Measurements from ENCODE around the gene APLNR. TPM values are rescaled to one million over a fixed set of nuclear protein-coding genes. Genes with fewer than 3 reads are reported as not detected.

APLNR gene
- total RNA-seq, 1 experiment from 2014 or later = not detected

DNA sequence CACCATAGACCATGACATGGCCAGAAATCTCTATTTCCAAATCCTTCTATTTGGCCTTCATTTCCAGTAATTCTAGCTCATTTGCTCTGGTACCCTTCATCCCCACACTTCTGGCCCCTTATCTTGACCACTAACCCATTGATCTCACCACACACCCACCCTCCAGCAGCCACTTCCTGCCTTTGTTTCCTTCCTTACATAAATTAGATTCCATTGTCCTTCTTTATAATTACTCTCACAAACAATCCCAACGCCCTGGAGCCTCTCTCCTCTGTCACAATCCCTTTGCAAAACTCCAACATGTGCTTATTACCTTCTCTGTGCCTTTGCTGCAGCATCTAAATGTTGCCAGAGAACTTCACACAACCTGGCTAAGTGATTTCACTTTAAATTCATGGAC lies 14.8 kb downstream of the APLNR start:
- CTCF ChIA-PET = interaction anchor here (1.5 kb wide), 1 partner anchor 27 kb away, joined by 4 read pairs; no protein-coding TSS in a partner anchor
- peaks cover 0 to 7% of the 10 kb centered on the region in 2 experiments; a peak in 1 of 4 replicates for H3K4me1 ChIP-seq (ENCODE audit: control insufficient read depth in 1 of 2, insufficient read depth in 2 of 2, low read length in 2 of 2)
- no peaks in the 10 kb centered on the region for H3K9me3 ChIP-seq (ENCODE audit: control insufficient read depth in 1 of 2, insufficient read depth in 1 of 2, low read depth in 1 of 2, low read length in 2 of 2)
- H4K20me1 ChIP-seq (ENCODE audit: insufficient read depth) = no peaks in the 10 kb centered on the region
- ATAC-seq (no peak), DNase-seq (ENCODE audit: low read depth, low spot score) (no peak)
- no peak overlapping the region for H3K4me2 ChIP-seq (ENCODE audit: low read length)
- BruUV-seq (replicated peaks) = no TSS peak
- H3K9me2 ChIP-seq (ENCODE audit: insufficient read depth) = no peaks in the 10 kb centered on the region
- no peak overlapping the region for H3K9ac ChIP-seq (ENCODE audit: low read length)
- POLR2A ChIA-PET = no interaction called here
- H3K27ac ChIP-seq (ENCODE audit: low read depth, low read length) = no peak overlapping the region
- H3K36me3 ChIP-seq (ENCODE audit: control insufficient read depth in 1 of 2, insufficient read depth in 2 of 2, low read length in 2 of 2) = no peaks in the 10 kb centered on the region
- RAD21 ChIA-PET (ENCODE audit: low non-redundant PET in 1 of 2, low total read pairs in 2 of 2, uncharacterized antibody in 2 of 2, unreplicated experiment in 2 of 2) = no interaction called here
- H3K4me3 ChIP-seq (replicated peaks in 1 of 2; ENCODE audit: low read depth in 1 of 2, low read length in 2 of 2) = no peak overlapping the region
- intact Hi-C loops (cut with micrococcal nuclease) = no loop called here
- peaks cover 9% of the 10 kb centered on the region; the same call in 1 of the 2 replicates for H3K27me3 ChIP-seq (ENCODE audit: insufficient read depth, low read length)
- H2AFZ ChIP-seq (ENCODE audit: low read depth, low read length, poor library complexity, severe bottlenecking) = no peak overlapping the region
- no peak for TF ChIP-seq CBX3 (IDR thresholded peaks at IDR 0.05; ENCODE audit: low read depth)
- no peak for TF ChIP-seq RAD21 (IDR thresholded peaks at IDR 0.05; ENCODE audit: low read depth)
- TF ChIP-seq, protein P1, sequence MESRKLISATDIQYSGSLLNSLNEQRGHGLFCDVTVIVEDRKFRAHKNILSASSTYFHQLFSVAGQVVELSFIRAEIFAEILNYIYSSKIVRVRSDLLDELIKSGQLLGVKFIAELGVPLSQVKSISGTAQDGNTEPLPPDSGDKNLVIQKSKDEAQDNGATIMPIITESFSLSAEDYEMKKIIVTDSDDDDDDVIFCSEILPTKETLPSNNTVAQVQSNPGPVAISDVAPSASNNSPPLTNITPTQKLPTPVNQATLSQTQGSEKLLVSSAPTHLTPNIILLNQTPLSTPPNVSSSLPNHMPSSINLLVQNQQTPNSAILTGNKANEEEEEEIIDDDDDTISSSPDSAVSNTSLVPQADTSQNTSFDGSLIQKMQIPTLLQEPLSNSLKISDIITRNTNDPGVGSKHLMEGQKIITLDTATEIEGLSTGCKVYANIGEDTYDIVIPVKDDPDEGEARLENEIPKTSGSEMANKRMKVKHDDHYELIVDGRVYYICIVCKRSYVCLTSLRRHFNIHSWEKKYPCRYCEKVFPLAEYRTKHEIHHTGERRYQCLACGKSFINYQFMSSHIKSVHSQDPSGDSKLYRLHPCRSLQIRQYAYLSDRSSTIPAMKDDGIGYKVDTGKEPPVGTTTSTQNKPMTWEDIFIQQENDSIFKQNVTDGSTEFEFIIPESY (IDR thresholded peaks at IDR 0.05; ENCODE audit: extremely low read depth, insufficient replicate concordance, low read length) = no peak
- no peak for TF ChIP-seq SP1 (IDR thresholded peaks at IDR 0.05; ENCODE audit: low read depth)
- H3K79me2 ChIP-seq (ENCODE audit: insufficient read depth, low read length) = no peaks in the 10 kb centered on the region

DNA sequence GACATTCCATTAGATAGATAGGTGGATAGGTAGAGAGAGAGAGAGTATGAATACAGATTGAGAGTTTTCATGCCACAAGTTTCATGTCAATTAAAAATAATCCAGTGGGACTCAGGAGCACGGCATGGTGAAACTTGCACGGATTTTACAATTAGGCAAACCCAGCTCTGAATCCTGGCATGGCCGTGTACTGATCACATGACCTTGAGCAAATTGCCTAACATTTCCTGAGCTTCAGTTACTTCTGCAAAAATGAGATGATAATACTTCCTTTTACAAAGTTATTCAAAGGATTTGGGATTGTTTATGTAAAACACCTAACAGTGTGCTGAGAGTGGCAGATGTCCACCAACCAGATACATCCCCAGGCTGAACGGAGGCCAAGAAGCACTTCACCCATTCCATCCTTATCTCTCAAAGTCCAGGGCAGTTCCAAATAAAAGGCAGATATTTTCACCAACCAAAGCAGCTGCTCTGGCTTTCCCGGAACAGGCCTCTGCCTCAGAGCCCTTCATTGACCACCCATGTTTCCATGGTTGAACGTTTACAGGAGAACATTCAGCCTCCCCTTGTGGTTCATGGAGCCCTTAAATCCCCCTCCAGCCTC lies 17.9 kb downstream of the APLNR start:
- intact Hi-C loops (cut with micrococcal nuclease) = no loop called here
- H4K20me1 ChIP-seq (ENCODE audit: insufficient read depth) = no peaks in the 10 kb centered on the region
- H3K36me3 ChIP-seq (ENCODE audit: control insufficient read depth in 1 of 2, insufficient read depth in 2 of 2, low read length in 2 of 2) = no peaks in the 10 kb centered on the region
- H3K27me3 ChIP-seq (ENCODE audit: insufficient read depth, low read length) = peaks cover 9% of the 10 kb centered on the region
- no peaks in the 10 kb centered on the region for H3K4me1 ChIP-seq (ENCODE audit: control insufficient read depth in 1 of 2, insufficient read depth in 2 of 2, low read length in 2 of 2)
- H3K27ac ChIP-seq (ENCODE audit: low read depth, low read length) = no peak overlapping the region
- ChIA-PET CTCF (no interaction called here), RAD21 (ENCODE audit: low non-redundant PET in 1 of 2, low total read pairs in 2 of 2, uncharacterized antibody in 2 of 2, unreplicated experiment in 2 of 2) (no interaction called here), POLR2A (no interaction called here)
- no peaks in the 10 kb centered on the region for H3K79me2 ChIP-seq (ENCODE audit: insufficient read depth, low read length)
- no peaks in the 10 kb centered on the region for H3K9me3 ChIP-seq (ENCODE audit: control insufficient read depth in 1 of 2, insufficient read depth in 1 of 2, low read depth in 1 of 2, low read length in 2 of 2)
- DNase-seq (ENCODE audit: low read depth, low spot score) (no peak), ATAC-seq (no peak)
- BruUV-seq (replicated peaks) = no TSS peak
- H3K4me3 ChIP-seq (replicated peaks in 1 of 2; ENCODE audit: low read depth in 1 of 2, low read length in 2 of 2) = no peak overlapping the region
- TF ChIP-seq TCF7L2 (IDR thresholded peaks at IDR 0.05; ENCODE audit: borderline replicate concordance, extremely low read depth, insufficient read depth, insufficient read length) (no peak), POLR2A (IDR thresholded peaks at IDR 0.05; ENCODE audit: borderline replicate concordance, extremely low read depth, insufficient read depth, insufficient read length) (no peak), ELF1 (IDR thresholded peaks at IDR 0.05; ENCODE audit: borderline replicate concordance, low read depth) (no peak), YY1 (IDR thresholded peaks at IDR 0.05; ENCODE audit: extremely low read depth, insufficient replicate concordance, low read depth, low read length) (no peak), RAD21 (IDR thresholded peaks at IDR 0.05; ENCODE audit: low read depth) (no peak), POLR2AphosphoS5 (IDR thresholded peaks at IDR 0.05; ENCODE audit: low read depth, low read length) (no peak), ZFX (IDR thresholded peaks at IDR 0.05) (no peak), FOSL1 (IDR thresholded peaks at IDR 0.05; ENCODE audit: low read depth) (no peak), JUND (IDR thresholded peaks at IDR 0.05) (no peak), EGR1 (IDR thresholded peaks at IDR 0.05; ENCODE audit: low read depth) (no peak), SIN3A (IDR thresholded peaks at IDR 0.05; ENCODE audit: low read depth) (no peak), ZNF274 (IDR thresholded peaks at IDR 0.05; ENCODE audit: low read depth, low read length) (no peak), SRF (IDR thresholded peaks at IDR 0.05; ENCODE audit: low read depth) (no peak), CBX3 (IDR thresholded peaks at IDR 0.05; ENCODE audit: low read depth) (no peak)
- TF ChIP-seq, protein P2, sequence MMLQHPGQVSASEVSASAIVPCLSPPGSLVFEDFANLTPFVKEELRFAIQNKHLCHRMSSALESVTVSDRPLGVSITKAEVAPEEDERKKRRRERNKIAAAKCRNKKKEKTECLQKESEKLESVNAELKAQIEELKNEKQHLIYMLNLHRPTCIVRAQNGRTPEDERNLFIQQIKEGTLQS (IDR thresholded peaks at IDR 0.05) = no peak
- TF ChIP-seq, protein P3, sequence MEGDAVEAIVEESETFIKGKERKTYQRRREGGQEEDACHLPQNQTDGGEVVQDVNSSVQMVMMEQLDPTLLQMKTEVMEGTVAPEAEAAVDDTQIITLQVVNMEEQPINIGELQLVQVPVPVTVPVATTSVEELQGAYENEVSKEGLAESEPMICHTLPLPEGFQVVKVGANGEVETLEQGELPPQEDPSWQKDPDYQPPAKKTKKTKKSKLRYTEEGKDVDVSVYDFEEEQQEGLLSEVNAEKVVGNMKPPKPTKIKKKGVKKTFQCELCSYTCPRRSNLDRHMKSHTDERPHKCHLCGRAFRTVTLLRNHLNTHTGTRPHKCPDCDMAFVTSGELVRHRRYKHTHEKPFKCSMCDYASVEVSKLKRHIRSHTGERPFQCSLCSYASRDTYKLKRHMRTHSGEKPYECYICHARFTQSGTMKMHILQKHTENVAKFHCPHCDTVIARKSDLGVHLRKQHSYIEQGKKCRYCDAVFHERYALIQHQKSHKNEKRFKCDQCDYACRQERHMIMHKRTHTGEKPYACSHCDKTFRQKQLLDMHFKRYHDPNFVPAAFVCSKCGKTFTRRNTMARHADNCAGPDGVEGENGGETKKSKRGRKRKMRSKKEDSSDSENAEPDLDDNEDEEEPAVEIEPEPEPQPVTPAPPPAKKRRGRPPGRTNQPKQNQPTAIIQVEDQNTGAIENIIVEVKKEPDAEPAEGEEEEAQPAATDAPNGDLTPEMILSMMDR (IDR thresholded peaks at IDR 0.05 in 2 of 3, conservative IDR thresholded peaks at IDR 0.05 in 1 of 3; ENCODE audit: borderline replicate concordance in 1 of 3, insufficient read depth in 1 of 3, low read depth in 2 of 3, low read length in 2 of 3) = no peak
- H3K9me2 ChIP-seq (ENCODE audit: insufficient read depth) = no peaks in the 10 kb centered on the region
- H2AFZ ChIP-seq (ENCODE audit: low read depth, low read length, poor library complexity, severe bottlenecking) = no peak overlapping the region
- H3K4me2 ChIP-seq (ENCODE audit: low read length) = no peak overlapping the region
- no peak overlapping the region for H3K9ac ChIP-seq (ENCODE audit: low read length)

Measured in HCT116 (cell line).